GM10266 (cell line): ENCODE data around the gene ST7.
A peak's percentile ranks its signal among the peaks of the same experiment; 100 is the strongest.

ENCODE experiments used
- DNase-seq: peaks from one replicate; pipeline ENCODE4 v3.0.0; 2012; ENCODE audit errors: extremely low spot score
- CTCF ChIP-seq: IDR thresholded peaks from 2 replicates; pipeline ENCODE4 v1.5.1; 2012; ENCODE audit warnings: mild to moderate bottlenecking, low read depth; ENCODE audit not compliant: control insufficient read depth, insufficient read depth; ENCODE audit errors: missing control alignments

ST7 gene

GRCh38 chr7:117122536-117122935, 169.2 kb downstream of the ST7 start:
- no peak for DNase-seq
- no peak for TF ChIP-seq CTCF

DNA sequence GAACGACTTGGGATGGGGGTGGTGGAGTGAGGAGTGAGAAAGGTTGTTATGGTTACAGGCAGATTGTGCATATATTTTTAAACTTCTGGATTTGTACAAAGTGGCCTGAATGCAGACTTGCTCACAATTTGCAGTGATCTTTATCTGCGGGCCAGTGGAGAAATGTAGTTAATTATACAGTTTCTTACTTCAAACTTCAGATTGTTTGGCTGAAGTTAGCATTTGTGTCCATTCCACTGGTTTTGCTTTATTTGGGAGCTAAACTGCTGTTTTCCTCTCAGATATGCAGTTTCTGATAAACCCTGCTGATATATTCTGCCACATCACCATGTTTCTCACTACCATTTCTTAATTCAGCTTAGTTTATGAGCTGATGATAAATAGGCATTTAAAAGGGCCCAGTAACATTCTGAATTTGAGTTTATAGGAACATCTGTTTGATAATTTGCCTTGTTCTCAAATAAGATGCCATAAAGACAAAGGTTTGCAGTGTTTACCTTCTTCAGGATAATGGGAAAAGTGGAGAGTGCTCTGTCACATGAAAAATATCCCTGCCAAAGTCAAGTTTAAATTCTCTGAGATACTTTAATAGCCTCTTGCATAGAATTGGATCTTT, 170.1 kb downstream of the ST7 start:
- no peak for TF ChIP-seq CTCF
- DNase-seq: no peak

GRCh38 chr7:117124591-117125220, 171.4 kb downstream of the ST7 start:
- DNase-seq: peak; percentile 22
- TF ChIP-seq CTCF: no peak

GRCh38 chr7:117126676-117127075, 173.4 kb downstream of the ST7 start:
- no peak for DNase-seq
- TF ChIP-seq CTCF: no peak

DNA sequence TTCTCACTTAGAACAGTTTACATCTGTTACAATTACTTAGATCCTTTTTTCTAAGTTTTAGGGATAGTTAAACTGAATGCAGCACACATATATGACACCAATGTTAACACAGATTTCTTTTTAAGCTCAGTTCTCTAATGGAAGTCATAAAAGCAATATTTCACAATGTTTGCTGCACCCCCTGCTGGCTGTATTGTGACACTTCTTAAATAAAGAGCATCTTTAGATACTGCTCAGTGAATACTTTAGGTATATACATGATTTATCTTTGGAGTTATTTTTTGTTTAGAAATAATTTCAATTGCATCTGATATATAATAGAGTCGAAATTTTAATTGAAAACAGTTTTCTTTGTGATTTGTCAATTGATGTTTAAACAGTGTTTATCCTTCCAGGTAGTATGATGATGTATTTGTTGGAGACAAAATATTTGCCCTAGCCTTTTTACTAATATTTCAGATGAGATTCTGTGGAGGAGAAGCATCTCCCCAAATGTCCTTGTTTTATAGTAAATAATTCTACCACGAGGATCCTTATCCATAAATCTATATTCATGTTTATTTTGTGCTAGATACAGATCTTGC, 174.4 kb downstream of the ST7 start:
- peak; percentile 67 for TF ChIP-seq CTCF
- DNase-seq: no peak

- no peak for DNase-seq
- TF ChIP-seq CTCF: no peak
Observed at GRCh38 chr7:117129521-117129955, 176.2 kb downstream of the ST7 start.

DNA sequence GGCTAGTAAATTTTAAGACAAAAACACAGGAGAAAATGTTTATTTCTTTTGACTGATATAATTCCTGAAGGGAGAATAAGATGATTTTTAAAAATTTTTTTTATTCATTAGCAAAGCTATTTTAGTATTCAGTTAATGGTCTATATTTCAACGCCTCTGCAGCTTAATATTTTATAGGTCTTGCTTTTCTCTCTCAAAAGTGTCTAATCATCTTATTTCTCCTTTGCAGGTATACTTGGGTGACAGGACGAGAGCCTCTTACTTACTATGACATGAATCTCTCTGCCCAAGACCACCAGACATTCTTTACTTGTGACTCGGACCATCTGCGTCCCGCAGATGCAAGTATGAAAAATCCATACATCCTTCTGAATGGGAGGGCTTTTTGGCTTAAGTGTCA, 177.0 kb downstream of the ST7 start:
- no peak for DNase-seq
- no peak for TF ChIP-seq CTCF
